Measurements from ENCODE around the gene SOX11.

The SOX11 gene

DNA sequence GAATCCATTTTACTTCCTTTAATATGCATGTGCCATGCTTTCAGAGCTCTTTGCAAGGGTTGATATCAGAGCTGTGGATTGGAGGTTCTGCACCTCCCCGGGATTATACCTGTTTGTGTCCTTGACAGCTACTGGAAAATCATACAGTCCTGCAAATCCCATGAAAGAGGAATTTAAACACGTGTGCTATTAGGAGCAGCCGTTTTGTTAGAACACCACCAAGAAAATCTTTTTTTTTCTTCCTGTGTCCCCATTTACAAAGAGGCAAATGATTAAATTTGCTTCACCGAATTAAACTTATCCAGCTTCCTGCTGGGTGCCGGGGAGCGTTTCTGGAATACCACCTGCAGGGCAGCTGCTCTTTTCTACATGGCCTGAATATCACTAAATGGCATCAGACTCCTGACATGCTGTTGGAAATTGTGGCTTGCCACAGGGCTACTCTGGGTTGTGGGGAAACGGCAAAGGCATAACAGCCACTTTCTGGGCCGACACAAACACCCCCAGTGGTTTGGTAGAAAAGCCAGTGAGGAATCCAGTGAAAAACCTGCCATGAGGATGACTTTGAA lies 23.4 kb upstream of the SOX11 start:
- no peaks in the 10 kb centered on the region for H3K9me3 ChIP-seq (ENCODE audit: control insufficient read depth in 5 of 5, low read length in 5 of 5)
- peaks cover 3 to 17% (median 6%) of the 10 kb centered on the region in 5 donors for H3K27me3 ChIP-seq (ENCODE audit: control insufficient read depth in 5 of 5, insufficient read depth in 4 of 5, low read length in 5 of 5)
- no peaks in the 10 kb centered on the region for H3K36me3 ChIP-seq (ENCODE audit: control insufficient read depth in 5 of 5, insufficient read depth in 5 of 5, low read length in 5 of 5)
- no peaks in the 10 kb centered on the region for H3K4me1 ChIP-seq (ENCODE audit: control insufficient read depth in 5 of 5, insufficient read depth in 5 of 5, low read length in 5 of 5)
- H3K27ac ChIP-seq (ENCODE audit: low read depth, low read length) = no peak overlapping the region
- no peak overlapping the region for H3K4me3 ChIP-seq (ENCODE audit: low read depth in 1 of 5, low read length in 5 of 5)
- H3K9ac ChIP-seq (ENCODE audit: low read length in 5 of 5) = no peak overlapping the region

GRCh38 chr2:5672749-5673144 lies 19.4 kb upstream of the SOX11 start:
- Histone ChIP-seq H3K36me3 (ENCODE audit: control insufficient read depth in 5 of 5, insufficient read depth in 5 of 5, low read length in 5 of 5) (no peaks in the 10 kb centered on the region), H3K9ac (ENCODE audit: low read length in 5 of 5) (no peak overlapping the region), H3K9me3 (ENCODE audit: control insufficient read depth in 5 of 5, low read length in 5 of 5) (no peaks in the 10 kb centered on the region), H3K4me3 (ENCODE audit: low read depth in 1 of 5, low read length in 5 of 5) (no peak overlapping the region), H3K27me3 (ENCODE audit: control insufficient read depth in 5 of 5, insufficient read depth in 4 of 5, low read length in 5 of 5) (peaks cover 8 to 29% (median 11%) of the 10 kb centered on the region in 5 donors), H3K4me1 (ENCODE audit: control insufficient read depth in 5 of 5, insufficient read depth in 5 of 5, low read length in 5 of 5) (no peaks in the 10 kb centered on the region), H3K27ac (ENCODE audit: low read depth, low read length) (no peak overlapping the region)

DNA sequence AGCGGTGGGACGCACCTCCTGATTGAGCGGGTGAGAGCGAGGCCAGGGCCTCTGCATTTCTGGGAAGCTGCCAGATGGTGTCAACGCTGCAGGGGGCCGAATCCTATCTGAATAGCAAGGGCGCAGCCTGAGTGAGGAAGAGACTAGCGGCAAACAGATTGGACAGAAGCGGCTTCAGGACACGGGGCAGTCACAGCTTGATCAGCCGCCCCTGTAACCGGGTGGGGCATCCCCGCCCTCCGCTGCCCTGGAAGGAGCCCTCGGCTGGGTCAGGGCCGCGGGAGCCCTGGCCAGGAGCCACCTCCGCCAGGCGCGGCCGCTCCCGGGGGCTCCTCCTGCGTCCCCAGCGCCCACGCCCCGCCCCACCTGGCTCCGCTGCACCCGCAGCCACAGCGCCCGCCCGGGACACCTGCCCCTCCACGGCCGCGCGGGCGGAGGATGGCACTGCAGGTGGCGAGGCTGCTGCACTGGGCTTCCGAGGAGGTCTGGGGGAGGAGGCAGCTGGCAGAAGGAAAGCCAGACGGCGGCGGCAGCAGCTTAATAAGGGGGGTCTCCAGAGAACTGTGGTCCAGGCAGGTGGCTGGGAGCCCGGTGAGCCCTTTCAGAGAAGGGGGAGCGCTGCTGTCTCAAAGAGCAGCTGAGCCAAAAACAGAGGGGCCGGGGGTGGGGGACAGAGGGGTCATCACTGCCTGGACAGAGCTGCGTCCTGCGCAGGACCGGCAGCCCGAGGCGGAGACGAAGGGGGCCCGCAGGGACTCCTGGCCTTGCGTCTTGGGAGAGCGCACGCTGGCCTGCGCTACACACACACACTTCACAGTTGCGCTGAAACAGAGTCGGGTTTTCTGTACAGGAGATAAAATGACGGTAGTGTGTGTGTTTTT lies 18.8 kb upstream of the SOX11 start:
- H3K27ac ChIP-seq (ENCODE audit: low read depth, low read length) = no peak overlapping the region
- H3K4me1 ChIP-seq (ENCODE audit: control insufficient read depth in 5 of 5, insufficient read depth in 5 of 5, low read length in 5 of 5) = no peaks in the 10 kb centered on the region
- H3K4me3 ChIP-seq (ENCODE audit: low read depth in 1 of 5, low read length in 5 of 5) = no peak overlapping the region
- no peaks in the 10 kb centered on the region for H3K36me3 ChIP-seq (ENCODE audit: control insufficient read depth in 5 of 5, insufficient read depth in 5 of 5, low read length in 5 of 5)
- no peak overlapping the region for H3K9ac ChIP-seq (ENCODE audit: low read length in 5 of 5)
- no peaks in the 10 kb centered on the region for H3K9me3 ChIP-seq (ENCODE audit: control insufficient read depth in 5 of 5, low read length in 5 of 5)
- H3K27me3 ChIP-seq (ENCODE audit: control insufficient read depth in 5 of 5, insufficient read depth in 4 of 5, low read length in 5 of 5) = peaks cover 8 to 29% (median 11%) of the 10 kb centered on the region in 5 donors

GRCh38 chr2:5674026-5674340 lies 18.2 kb upstream of the SOX11 start:
- Histone ChIP-seq H3K9me3 (ENCODE audit: control insufficient read depth in 5 of 5, low read length in 5 of 5) (no peaks in the 10 kb centered on the region), H3K27ac (ENCODE audit: low read depth, low read length) (no peak overlapping the region), H3K27me3 (ENCODE audit: control insufficient read depth in 5 of 5, insufficient read depth in 4 of 5, low read length in 5 of 5) (peaks cover 8 to 29% (median 11%) of the 10 kb centered on the region in 5 donors), H3K4me1 (ENCODE audit: control insufficient read depth in 5 of 5, insufficient read depth in 5 of 5, low read length in 5 of 5) (no peaks in the 10 kb centered on the region), H3K4me3 (ENCODE audit: low read depth in 1 of 5, low read length in 5 of 5) (no peak overlapping the region), H3K36me3 (ENCODE audit: control insufficient read depth in 5 of 5, insufficient read depth in 5 of 5, low read length in 5 of 5) (no peaks in the 10 kb centered on the region), H3K9ac (ENCODE audit: low read length in 5 of 5) (no peak overlapping the region)

GRCh38 chr2:5677133-5677532 lies 15.1 kb upstream of the SOX11 start:
- Histone ChIP-seq H3K4me1 (ENCODE audit: control insufficient read depth in 5 of 5, insufficient read depth in 5 of 5, low read length in 5 of 5) (no peaks in the 10 kb centered on the region), H3K9me3 (ENCODE audit: control insufficient read depth in 5 of 5, low read length in 5 of 5) (peaks cover 0 to 5% (median 0%) of the 10 kb centered on the region in 5 donors), H3K27me3 (ENCODE audit: control insufficient read depth in 5 of 5, insufficient read depth in 4 of 5, low read length in 5 of 5) (peaks cover 8 to 27% (median 9%) of the 10 kb centered on the region in 5 donors), H3K9ac (ENCODE audit: low read length in 5 of 5) (no peak overlapping the region), H3K36me3 (ENCODE audit: control insufficient read depth in 5 of 5, insufficient read depth in 5 of 5, low read length in 5 of 5) (no peaks in the 10 kb centered on the region), H3K4me3 (ENCODE audit: low read depth in 1 of 5, low read length in 5 of 5) (no peak overlapping the region), H3K27ac (ENCODE audit: low read depth, low read length) (no peak overlapping the region)

GRCh38 chr2:5683471-5683870 lies 8.7 kb upstream of the SOX11 start:
- no peaks in the 10 kb centered on the region for H3K36me3 ChIP-seq (ENCODE audit: control insufficient read depth in 5 of 5, insufficient read depth in 5 of 5, low read length in 5 of 5)
- H3K9ac ChIP-seq (ENCODE audit: low read length in 5 of 5) = no peak overlapping the region
- H3K27ac ChIP-seq (ENCODE audit: low read depth, low read length) = no peak overlapping the region
- H3K9me3 ChIP-seq (ENCODE audit: control insufficient read depth in 5 of 5, low read length in 5 of 5) = peaks cover 0 to 5% (median 0%) of the 10 kb centered on the region in 5 donors
- no peak overlapping the region for H3K4me3 ChIP-seq (ENCODE audit: low read depth in 1 of 5, low read length in 5 of 5)
- H3K27me3 ChIP-seq (ENCODE audit: control insufficient read depth in 5 of 5, insufficient read depth in 4 of 5, low read length in 5 of 5) = peaks cover 0 to 11% (median 7%) of the 10 kb centered on the region in 5 donors
- H3K4me1 ChIP-seq (ENCODE audit: control insufficient read depth in 5 of 5, insufficient read depth in 5 of 5, low read length in 5 of 5) = no peaks in the 10 kb centered on the region

- no peaks in the 10 kb centered on the region for H3K36me3 ChIP-seq (ENCODE audit: control insufficient read depth in 5 of 5, insufficient read depth in 5 of 5, low read length in 5 of 5)
- H3K9ac ChIP-seq (ENCODE audit: low read length in 5 of 5) = no peak overlapping the region
- no peaks in the 10 kb centered on the region for H3K4me1 ChIP-seq (ENCODE audit: control insufficient read depth in 5 of 5, insufficient read depth in 5 of 5, low read length in 5 of 5)
- no peak overlapping the region for H3K4me3 ChIP-seq (ENCODE audit: low read depth in 1 of 5, low read length in 5 of 5)
- peaks cover 0 to 17% (median 12%) of the 10 kb centered on the region in 5 donors for H3K27me3 ChIP-seq (ENCODE audit: control insufficient read depth in 5 of 5, insufficient read depth in 4 of 5, low read length in 5 of 5)
- H3K27ac ChIP-seq (ENCODE audit: low read depth, low read length) = no peak overlapping the region
- H3K9me3 ChIP-seq (ENCODE audit: control insufficient read depth in 5 of 5, low read length in 5 of 5) = peaks cover 0 to 5% (median 0%) of the 10 kb centered on the region in 5 donors
Observed at GRCh38 chr2:5685225-5685624, 7.0 kb upstream of the SOX11 start.

DNA sequence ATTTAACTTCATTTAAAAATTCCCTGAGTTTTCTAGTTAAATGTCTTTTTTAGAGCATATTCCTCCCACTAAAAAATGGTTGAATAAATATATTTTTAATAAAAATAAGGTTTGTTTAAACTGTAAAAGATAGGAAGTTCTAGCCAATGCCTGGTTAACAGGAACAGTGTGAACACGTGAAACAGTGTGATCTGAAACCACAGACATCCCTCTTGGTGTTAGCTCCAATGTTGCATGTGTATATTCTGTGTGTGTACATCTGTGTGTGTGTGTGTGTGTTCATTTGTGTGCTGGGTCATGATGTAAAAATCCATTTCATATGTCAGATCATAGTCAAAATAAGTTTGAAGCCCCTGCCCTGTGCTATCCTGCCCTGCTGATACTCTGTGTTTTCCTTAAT lies 6.1 kb upstream of the SOX11 start:
- no peak overlapping the region for H3K27ac ChIP-seq (ENCODE audit: low read depth, low read length)
- H3K36me3 ChIP-seq (ENCODE audit: control insufficient read depth in 5 of 5, insufficient read depth in 5 of 5, low read length in 5 of 5) = no peaks in the 10 kb centered on the region
- H3K27me3 ChIP-seq (ENCODE audit: control insufficient read depth in 5 of 5, insufficient read depth in 4 of 5, low read length in 5 of 5) = peaks cover 0 to 26% (median 15%) of the 10 kb centered on the region in 5 donors
- no peak overlapping the region for H3K9ac ChIP-seq (ENCODE audit: low read length in 5 of 5)
- peaks cover 0 to 2% (median 0%) of the 10 kb centered on the region in 5 donors for H3K4me1 ChIP-seq (ENCODE audit: control insufficient read depth in 5 of 5, insufficient read depth in 5 of 5, low read length in 5 of 5)
- H3K4me3 ChIP-seq (ENCODE audit: low read depth in 1 of 5, low read length in 5 of 5) = no peak overlapping the region
- H3K9me3 ChIP-seq (ENCODE audit: control insufficient read depth in 5 of 5, low read length in 5 of 5) = peaks cover 0 to 5% (median 0%) of the 10 kb centered on the region in 5 donors

GRCh38 chr2:5686536-5686935 lies 5.6 kb upstream of the SOX11 start:
- Histone ChIP-seq H3K9ac (ENCODE audit: low read length in 5 of 5) (no peak overlapping the region), H3K9me3 (ENCODE audit: control insufficient read depth in 5 of 5, low read length in 5 of 5) (peaks cover 0 to under 1% (median 0%) of the 10 kb centered on the region in 5 donors), H3K27ac (ENCODE audit: low read depth, low read length) (no peak overlapping the region), H3K36me3 (ENCODE audit: control insufficient read depth in 5 of 5, insufficient read depth in 5 of 5, low read length in 5 of 5) (no peaks in the 10 kb centered on the region), H3K4me1 (ENCODE audit: control insufficient read depth in 5 of 5, insufficient read depth in 5 of 5, low read length in 5 of 5) (peaks cover 0 to 5% (median 0%) of the 10 kb centered on the region in 5 donors), H3K27me3 (ENCODE audit: control insufficient read depth in 5 of 5, insufficient read depth in 4 of 5, low read length in 5 of 5) (peaks cover 3 to 28% (median 18%) of the 10 kb centered on the region in 5 donors), H3K4me3 (ENCODE audit: low read depth in 1 of 5, low read length in 5 of 5) (no peak overlapping the region)

- H3K27me3 ChIP-seq (ENCODE audit: control insufficient read depth in 5 of 5, insufficient read depth in 4 of 5, low read length in 5 of 5) = peaks cover 18 to 42% (median 29%) of the 10 kb centered on the region in 5 donors
- H3K4me3 ChIP-seq (ENCODE audit: low read depth in 1 of 5, low read length in 5 of 5) = no peak overlapping the region
Observed at GRCh38 chr2:5689750-5690149, 2.4 kb upstream of the SOX11 start.

More at GRCh38 chr2:5689750-5690149, 2.4 kb upstream of the SOX11 start:
- Histone ChIP-seq H3K9me3 (ENCODE audit: control insufficient read depth in 5 of 5, low read length in 5 of 5) (no peaks in the 10 kb centered on the region), H3K36me3 (ENCODE audit: control insufficient read depth in 5 of 5, insufficient read depth in 5 of 5, low read length in 5 of 5) (no peaks in the 10 kb centered on the region), H3K4me1 (ENCODE audit: control insufficient read depth in 5 of 5, insufficient read depth in 5 of 5, low read length in 5 of 5) (peaks cover 0 to 25% (median 16%) of the 10 kb centered on the region in 5 donors), H3K9ac (ENCODE audit: low read length in 5 of 5) (no peak overlapping the region), H3K27ac (ENCODE audit: low read depth, low read length) (no peak overlapping the region)

Measured in subcutaneous abdominal adipose tissue (tissue), 5 donors.